Hepatocyte (in vitro differentiated cells): ENCODE results near the gene SNTB2.

ENCODE experiments used
- CTCF ChIP-seq: fragments of 200-600 bp; sonication (generic); IDR thresholded peaks from 2 replicates; pipeline ENCODE4 v1.5.1; 2016; ENCODE audit warnings: antibody characterized with exemption, mild to moderate bottlenecking; ENCODE audit not compliant: poor library complexity
- EZH2phosphoT487 ChIP-seq: fragments of 200-600 bp; sonication (generic); IDR thresholded peaks from one replicate; pipeline ENCODE4 v1.6.1; 2018; ENCODE audit warnings: antibody characterized with exemption, mild to moderate bottlenecking, low read depth, moderate library complexity; ENCODE audit not compliant: unreplicated experiment, severe bottlenecking

GRCh38 chr16:69236319-69236718 is 49.4 kb downstream of the SNTB2 start:
- TF ChIP-seq EZH2phosphoT487 (no peak), CTCF (no peak)
